HG03575 (cell line): ENCODE measurements around the gene IL13.
"Not testable (repeated sequence)": the region's sequence is repeated elsewhere in the genome, so short reads cannot be mapped to it uniquely, and the experiment has no call there.

Experiments used
- ATAC-seq: cut with Tn5 transposase; IDR thresholded peaks from one replicate; pipeline ENCODE4 v1.9.1; 2021; ENCODE audit not compliant: unreplicated experiment, insufficient number of reproducible peaks, low FRiP score; ENCODE audit errors: extremely low read depth

The IL13 gene

DNA sequence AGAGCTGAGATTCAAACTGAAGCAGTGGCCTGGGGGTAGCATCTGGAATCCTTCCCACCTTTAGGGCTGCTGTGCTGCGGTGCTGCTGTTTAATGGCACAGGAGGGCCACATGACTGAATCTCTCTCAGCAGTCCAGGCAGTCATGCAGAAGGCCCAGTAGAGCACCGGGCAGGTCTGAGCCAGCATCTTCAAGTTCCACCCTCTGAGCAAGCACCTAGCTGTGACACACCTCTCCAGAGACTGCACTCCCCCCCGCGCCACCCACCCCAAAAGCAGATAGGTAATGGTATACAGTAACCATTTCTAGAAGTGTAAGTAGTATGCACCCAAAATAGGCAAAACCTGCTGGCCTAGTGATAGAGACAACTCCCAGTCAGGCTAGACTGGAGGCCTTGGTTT, 24.0 kb downstream of the IL13 start:
- ATAC-seq, result no peak

DNA sequence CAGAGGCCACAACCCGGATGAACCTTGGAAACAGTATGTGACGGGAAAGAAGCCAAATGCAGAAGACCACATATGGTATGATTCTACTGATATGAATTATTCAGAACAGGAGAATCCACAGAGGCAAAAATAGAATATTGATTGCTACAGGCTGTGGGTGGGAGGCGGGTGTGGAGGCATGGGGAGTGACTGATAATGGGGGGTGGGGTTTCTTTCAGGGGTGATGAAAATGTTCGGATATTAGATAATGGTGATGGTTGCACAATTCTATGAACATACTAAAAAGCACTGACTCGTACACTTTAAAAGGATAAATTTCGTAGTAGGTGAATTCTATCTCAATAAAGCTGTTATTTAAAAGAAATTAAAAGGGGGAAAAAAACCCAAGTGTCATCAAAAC, 26.5 kb downstream of the IL13 start:
- no peak for ATAC-seq

GRCh38 chr5:132684922-132685720, 27.1 kb downstream of the IL13 start:
- ATAC-seq, result no peak

DNA sequence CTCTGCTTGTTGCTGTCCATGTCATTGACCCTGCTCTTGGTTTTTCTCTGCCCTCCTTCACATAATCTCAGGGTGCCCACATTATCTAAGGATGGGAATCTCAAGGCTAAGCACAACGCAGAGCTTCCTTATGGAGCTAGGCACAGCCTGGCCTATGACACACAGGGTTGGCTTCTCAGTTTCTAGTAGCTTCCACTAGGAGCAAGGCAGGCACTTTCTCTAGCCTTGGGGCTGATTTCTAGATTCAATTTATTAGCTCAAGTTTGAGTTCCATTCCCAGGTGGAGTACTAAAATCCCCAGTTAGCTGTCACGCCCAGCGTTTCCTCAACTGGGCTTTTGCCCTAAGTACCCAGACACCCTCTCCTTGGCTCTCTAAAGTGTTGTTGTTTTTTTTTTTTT, 28.2 kb downstream of the IL13 start:
- no peak for ATAC-seq

GRCh38 chr5:132687995-132688394, 30.0 kb downstream of the IL13 start:
- ATAC-seq, result no peak

- no peak for ATAC-seq
Measured at GRCh38 chr5:132688536-132689339, 30.8 kb downstream of the IL13 start.

DNA sequence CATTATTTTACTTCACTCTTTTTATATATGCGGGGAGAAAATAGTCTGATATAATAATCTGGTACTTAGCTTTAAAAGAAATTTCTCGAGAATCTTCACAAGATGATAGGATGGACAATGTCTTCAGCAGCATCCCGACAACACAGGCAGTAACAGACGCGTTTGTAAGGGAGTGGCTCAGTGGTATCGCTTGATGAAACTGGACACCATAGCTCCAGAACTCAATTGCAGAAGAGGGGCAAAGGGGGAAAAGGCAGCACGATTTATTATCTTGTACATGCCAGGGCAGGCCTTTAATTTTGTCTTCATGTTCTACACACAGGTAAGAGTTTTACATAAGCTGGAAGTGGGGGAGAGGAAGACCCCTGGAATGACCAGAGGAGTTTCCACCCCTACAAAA, 31.5 kb downstream of the IL13 start:
- no peak for ATAC-seq

DNA sequence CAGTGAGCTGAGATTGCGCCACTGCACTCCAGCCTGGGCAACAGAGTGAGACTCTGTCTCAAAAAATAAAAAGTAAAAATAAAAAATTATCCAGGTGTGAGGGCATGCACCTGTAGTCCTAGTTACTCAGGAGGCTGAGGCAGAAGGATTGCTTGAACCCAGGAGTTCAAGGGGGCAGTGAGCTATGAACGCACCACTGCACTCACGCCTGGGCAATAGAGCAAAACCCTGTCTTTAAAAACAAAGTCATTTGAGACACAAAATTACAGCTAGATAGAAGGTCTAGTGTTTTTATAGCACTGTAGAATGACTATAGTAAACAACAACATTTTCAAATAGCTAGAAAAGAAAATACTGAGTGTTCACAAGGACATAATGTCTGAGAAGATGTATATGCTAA, 32.2 kb downstream of the IL13 start:
- ATAC-seq, result no peak

DNA sequence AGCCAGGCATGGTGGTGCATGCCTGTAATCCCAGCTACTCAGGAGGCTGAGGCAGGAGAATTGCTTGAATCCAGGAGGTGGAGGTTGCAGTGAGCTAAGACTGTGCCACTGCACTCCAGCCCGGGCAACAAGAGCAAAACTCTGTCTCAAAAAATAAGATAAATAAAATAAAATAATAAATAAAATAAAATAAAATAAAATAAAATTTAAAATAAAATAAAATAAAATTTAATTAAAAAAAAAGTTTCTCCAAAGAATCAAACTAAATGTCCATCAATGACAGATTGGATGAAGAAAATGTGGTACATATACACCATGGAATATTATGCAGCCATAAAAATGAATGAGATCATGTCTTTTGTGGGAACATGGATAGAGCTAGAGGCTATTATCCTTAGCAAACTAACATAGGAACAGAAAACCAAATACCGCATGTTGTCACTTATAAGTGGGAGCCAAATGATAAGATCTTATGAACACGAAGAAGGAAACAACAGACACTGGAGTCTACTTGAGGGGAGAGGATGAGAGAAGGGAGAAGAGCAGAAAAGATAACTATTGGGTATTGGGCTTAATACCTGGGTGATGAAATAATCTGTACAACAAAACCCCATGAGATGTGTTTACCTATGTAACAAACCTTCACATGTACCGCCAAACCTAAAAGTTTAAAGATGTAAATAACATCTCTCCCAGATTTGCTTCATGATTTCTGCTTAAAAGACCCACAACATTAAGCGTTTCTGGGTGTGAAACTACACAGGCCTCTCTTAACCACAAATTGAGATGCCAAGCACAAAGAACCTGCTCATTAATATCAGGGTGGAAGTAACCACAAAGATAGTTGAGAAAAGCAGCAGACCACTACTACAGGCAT, 34.0 kb downstream of the IL13 start:
- ATAC-seq, result not testable (repeated sequence)

DNA sequence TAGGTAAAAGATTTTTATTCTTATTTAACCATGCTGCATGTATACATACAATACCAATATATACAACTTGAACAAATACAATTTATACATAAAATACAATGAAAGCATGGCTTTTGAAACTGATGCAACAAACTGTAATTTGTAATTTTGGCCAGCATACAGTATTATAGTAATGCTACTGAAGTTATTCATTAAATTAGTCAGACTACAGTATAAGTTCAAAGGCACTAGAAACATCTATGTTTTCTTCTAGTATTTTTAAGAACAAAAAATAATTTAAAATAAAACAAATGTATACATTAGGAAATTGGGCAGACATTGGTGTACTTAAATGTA, 34.6 kb downstream of the IL13 start:
- ATAC-seq, result no peak

DNA sequence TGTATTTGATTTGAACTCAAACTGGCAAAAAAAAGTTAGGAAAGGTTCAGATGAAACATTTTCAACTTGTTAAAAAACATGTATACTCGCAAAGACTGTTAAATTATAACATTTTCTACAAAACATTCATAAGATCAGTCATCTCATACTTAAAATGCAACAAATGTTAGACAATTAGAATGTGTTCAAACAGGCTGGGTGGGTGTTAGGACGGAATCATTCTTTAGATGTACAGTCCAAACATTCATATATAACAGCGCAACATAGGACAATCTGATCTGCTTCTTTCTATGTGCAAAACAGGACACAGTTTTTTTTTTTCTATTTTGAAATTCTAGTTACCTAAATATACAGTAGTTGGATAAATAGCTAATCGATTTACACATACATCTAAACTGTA, 38.0 kb downstream of the IL13 start:
- ATAC-seq, result no peak

GRCh38 chr5:132704875-132705274, 46.9 kb downstream of the IL13 start:
- ATAC-seq, result no peak

GRCh38 chr5:132708645-132709044, 50.7 kb downstream of the IL13 start:
- ATAC-seq, result no peak
